OCI-LY7 (cell line): Measurements from ENCODE around the gene EEF1AKMT1. TPM values are rescaled to one million over a fixed set of nuclear protein-coding genes. Genes with fewer than 3 reads are reported as not detected.

Source experiments
- BruUV-seq: library from RNA; stranded (reverse); fragments of 400-500 nt; replicated peaks from 2 replicates; lab custom pipeline; 2021; lab: Mats Ljungman, UMichigan
- CTCF ChIA-PET: fragments of 300-600 bp; sonication (Branson Sonifier 250); formaldehyde crosslinking; loops from one replicate; lab custom pipeline; 2022; ENCODE audit warnings: antibody characterized with exemption; ENCODE audit not compliant: unreplicated experiment; lab: Charles Lee
- POLR2A ChIA-PET: fragments of 300-600 bp; sonication (Branson Sonifier 250); formaldehyde crosslinking; loops from one replicate; lab custom pipeline; 2022; ENCODE audit warnings: antibody characterized with exemption; lab: Charles Lee
- DNase-seq: peaks from one replicate; pipeline ENCODE4 v3.0.0-alpha.2; 2015; ENCODE audit warnings: low spot score
- H2AFZ ChIP-seq: fragments of 200-600 bp; sonication (generic), shearing (Covaris generic); 2 replicates; pipeline ENCODE4 v1.6.1; 2014; ENCODE audit warnings: mild to moderate bottlenecking, antibody characterized with exemption, low read length, moderate library complexity
- H3K27ac ChIP-seq: fragments of 200-600 bp; sonication (generic); 2 replicates; pipeline ENCODE4 v1.5.1; 2014; ENCODE audit warnings: mixed run types, low read depth, mild to moderate bottlenecking, moderate library complexity, low read length, inconsistent platforms; ENCODE audit not compliant: poor library complexity, severe bottlenecking
- H3K36me3 ChIP-seq: fragments of 200-600 bp; sonication (generic); 2 replicates; pipeline ENCODE4 v1.6.1; 2014; ENCODE audit warnings: mild to moderate bottlenecking, antibody characterized with exemption, low read length, moderate library complexity, mixed read lengths; ENCODE audit not compliant: insufficient read depth
- H3K4me1 ChIP-seq: fragments of 200-600 bp; sonication (generic); 2 replicates; pipeline ENCODE4 v1.5.1; 2014; ENCODE audit warnings: mild to moderate bottlenecking, low read length; ENCODE audit not compliant: insufficient read depth, poor library complexity, severe bottlenecking
- H3K4me2 ChIP-seq: fragments of 200-600 bp; sonication (generic); 2 replicates; pipeline ENCODE4 v1.6.1; 2014; ENCODE audit warnings: mild to moderate bottlenecking, low read length
- H3K4me3 ChIP-seq: fragments of 200-600 bp; sonication (generic); 2 replicates; pipeline ENCODE4 v1.5.1; 2014; ENCODE audit warnings: mild to moderate bottlenecking, low read depth, low read length; ENCODE audit not compliant: poor library complexity, severe bottlenecking
- H3K79me2 ChIP-seq: fragments of 200-600 bp; sonication (generic); 2 replicates; pipeline ENCODE4 v1.6.1; 2016; ENCODE audit warnings: low read depth, mild to moderate bottlenecking, low read length, moderate library complexity, mixed read lengths; ENCODE audit not compliant: insufficient read depth
- H3K9me2 ChIP-seq: fragments of 200-600 bp; sonication (generic); 2 replicates; pipeline ENCODE4 v1.6.1; 2016; ENCODE audit warnings: mild to moderate bottlenecking, low read length, mixed read lengths; ENCODE audit not compliant: insufficient read depth
- H3K9me3 ChIP-seq: fragments of 200-600 bp; sonication (generic); 2 replicates; pipeline ENCODE4 v1.6.1; 2014; ENCODE audit warnings: mild to moderate bottlenecking, mixed run types, low read length, mixed read lengths
- H4K20me1 ChIP-seq: fragments of 200-600 bp; sonication (generic); 2 replicates; pipeline ENCODE4 v1.6.1; 2014; ENCODE audit warnings: mild to moderate bottlenecking, antibody characterized with exemption, low read length, moderate library complexity, mixed read lengths; ENCODE audit not compliant: insufficient read depth
- CTCF ChIP-seq: fragments of 200-600 bp; sonication (generic); conservative IDR thresholded peaks from 2 replicates; pipeline ENCODE4 v1.5.1; 2014; ENCODE audit warnings: mild to moderate bottlenecking, antibody characterized with exemption, low read length, moderate library complexity, mixed read lengths
- EZH2phosphoT487 ChIP-seq: fragments of 200-600 bp; sonication (generic); IDR thresholded peaks from 2 replicates; pipeline ENCODE4 v1.6.1; 2018; ENCODE audit warnings: low read depth, borderline replicate concordance, mild to moderate bottlenecking, mixed run types, antibody characterized with exemption, low read length, moderate library complexity, mixed read lengths
- intact Hi-C: fragments of 100-400 bp; cut with micrococcal nuclease; formaldehyde crosslinking; loops from one replicate; pipeline ENCODE4 v1.10.0; 2022; ENCODE audit not compliant: unreplicated experiment
- total RNA-seq, 2 experiments: library from RNA; depleted of rRNA in 1 of 2; stranded (reverse); fragments of >200 nt in 1 of 2; shearing (Covaris generic) in 1 of 2; gene quantifications; 2 replicates each; pipeline ENCODE4 v1.2.3, GENCODE V29; 2014 to 2022

Gene EEF1AKMT1
- total RNA-seq, 2 experiments from 2014 or later: 1.5 to 2.5 TPM

GRCh38 chr13:20775961-20776360 lies 2.2 kb upstream of the EEF1AKMT1 start:
- Histone ChIP-seq H3K27ac (no peak overlapping the region), H2AFZ (no peak overlapping the region), H3K4me3 (no peak overlapping the region), H3K9me2 (no peaks in the 10 kb centered on the region), H4K20me1 (no peaks in the 10 kb centered on the region), H3K9me3 (0 out of 2 replicates have a peak, but pooled peaks cover 3% of the 10 kb centered on the region), H3K36me3 (peaks cover 45% of the 10 kb centered on the region), H3K4me1 (peaks cover 8% of the 10 kb centered on the region), H3K4me2 (no peak overlapping the region), H3K79me2 (no peaks in the 10 kb centered on the region)
- ChIA-PET CTCF (no interaction called here), POLR2A (interaction anchor here (0.6 kb wide), 1 partner anchor 147 kb away, joined by 3 read pairs; no protein-coding TSS in a partner anchor)
- TF ChIP-seq CTCF (no peak), EZH2phosphoT487 (no peak)
- DNase-seq: no peak
- no TSS peak for BruUV-seq
- intact Hi-C loops: no loop called here

- no TSS peak for BruUV-seq
Measured at GRCh38 chr13:20774746-20775145, 985 bp upstream of the EEF1AKMT1 start.

More at GRCh38 chr13:20774746-20775145, 985 bp upstream of the EEF1AKMT1 start:
- no peak for DNase-seq
- no peak overlapping the region for H3K27ac ChIP-seq
- no peaks in the 10 kb centered on the region for H3K79me2 ChIP-seq
- ChIA-PET POLR2A (interaction anchor here (0.8 to 1.1 kb wide), 2 partner anchors 35 to 37 kb away, joined by 3 read pairs; no protein-coding TSS in a partner anchor), CTCF (no interaction called here)
- intact Hi-C loops: loop anchor here (5.0 kb wide), 1 partner anchor 207 kb away; the partner anchor contains the start of gene IFT88
- no peaks in the 10 kb centered on the region for H4K20me1 ChIP-seq
- peaks cover 8% of the 10 kb centered on the region for H3K4me1 ChIP-seq
- H3K4me2 ChIP-seq: no peak overlapping the region
- peaks cover 13% of the 10 kb centered on the region; the same call in 1 of the 2 replicates for H3K9me3 ChIP-seq
- H3K9me2 ChIP-seq: no peaks in the 10 kb centered on the region
- no peak overlapping the region for H3K4me3 ChIP-seq
- TF ChIP-seq EZH2phosphoT487: no peak
- TF ChIP-seq CTCF: no peak
- H3K36me3 ChIP-seq: peaks cover 46% of the 10 kb centered on the region
- H2AFZ ChIP-seq: no peak overlapping the region
